ENCODE results near the gene ECT2. TPM values are rescaled to one million over a fixed set of nuclear protein-coding genes. Genes with fewer than 3 reads are reported as not detected.
A peak's percentile ranks its signal among the peaks of the same experiment; 100 is the strongest.
"Not testable (repeated sequence)": the region's sequence is repeated elsewhere in the genome, so short reads cannot be mapped to it uniquely, and the experiment has no call there.

Gene ECT2
- total and polyA plus RNA-seq, 5 donors from 2014 or later, result 1.1 to 2.9 (median 2.6) TPM

GRCh38 chr3:172717493-172718088 is 32.9 kb upstream of the ECT2 start:
- H3K4me3 ChIP-seq (ENCODE audit: low read depth, low read length), result no peak overlapping the region
- H3K27ac Mint-ChIP-seq, result no peak overlapping the region
- DNase-seq (peak in 2 of 3 donors; percentile 23 to 50), ATAC-seq (ENCODE audit: low read depth in 2 of 2) (peak in 1 of 2 donors; percentile 43)
- H3K9me3 Mint-ChIP-seq, result peaks cover 0 to 2% (median 0%) of the 10 kb centered on the region in 7 donors
- H3K36me3 ChIP-seq (ENCODE audit: control insufficient read depth, insufficient read depth, low read length), result no peaks in the 10 kb centered on the region
- H3K4me3 Mint-ChIP-seq, result no peak overlapping the region
- no peak overlapping the region for H3K27ac ChIP-seq (ENCODE audit: insufficient read depth, low read length, poor library complexity, severe bottlenecking)
- peaks cover 7% of the 10 kb centered on the region for H3K27me3 ChIP-seq (ENCODE audit: control insufficient read depth, insufficient read depth, low read length)
- H3K4me1 ChIP-seq (ENCODE audit: control insufficient read depth, insufficient read depth, low read length, poor library complexity, severe bottlenecking), result no peaks in the 10 kb centered on the region
- peaks cover 29% of the 10 kb centered on the region for H3K27me3 Mint-ChIP-seq
- peaks cover 0 to 4% (median 0%) of the 10 kb centered on the region in 4 donors for H3K4me1 Mint-ChIP-seq
- no peaks in the 10 kb centered on the region for H3K36me3 Mint-ChIP-seq
- H3K9me3 ChIP-seq (ENCODE audit: control insufficient read depth in 2 of 2, low read length in 2 of 2), result no peaks in the 10 kb centered on the region

GRCh38 chr3:172722536-172723040 is 27.9 kb upstream of the ECT2 start:
- H3K27me3 Mint-ChIP-seq, result peaks cover 19% of the 10 kb centered on the region
- H3K27me3 ChIP-seq (ENCODE audit: control insufficient read depth, insufficient read depth, low read length); H3K36me3 ChIP-seq (ENCODE audit: control insufficient read depth, insufficient read depth, low read length); DNase-seq; H3K4me1 Mint-ChIP-seq; H3K4me1 ChIP-seq (ENCODE audit: control insufficient read depth, insufficient read depth, low read length, poor library complexity, severe bottlenecking); H3K9me3 ChIP-seq (ENCODE audit: control insufficient read depth in 2 of 2, low read length in 2 of 2); ATAC-seq (ENCODE audit: low read depth in 2 of 2); H3K27ac Mint-ChIP-seq; H3K9me3 Mint-ChIP-seq; H3K36me3 Mint-ChIP-seq; H3K4me3 ChIP-seq (ENCODE audit: low read depth, low read length); H3K4me3 Mint-ChIP-seq; H3K27ac ChIP-seq (ENCODE audit: insufficient read depth, low read length, poor library complexity, severe bottlenecking): not testable (repeated sequence)

GRCh38 chr3:172726380-172726779 is 24.1 kb upstream of the ECT2 start:
- H3K4me3 Mint-ChIP-seq, result no peak overlapping the region
- peaks cover 3% of the 10 kb centered on the region for H3K36me3 Mint-ChIP-seq
- Histone ChIP-seq H3K27me3 (ENCODE audit: control insufficient read depth, insufficient read depth, low read length) (peaks cover 8% of the 10 kb centered on the region), H3K4me1 (ENCODE audit: control insufficient read depth, insufficient read depth, low read length, poor library complexity, severe bottlenecking) (no peaks in the 10 kb centered on the region), H3K9me3 (ENCODE audit: control insufficient read depth in 2 of 2, low read length in 2 of 2) (peaks cover 3 to 4% of the 10 kb centered on the region in 2 experiments), H3K27ac (ENCODE audit: insufficient read depth, low read length, poor library complexity, severe bottlenecking) (no peak overlapping the region), H3K4me3 (ENCODE audit: low read depth, low read length) (no peak overlapping the region), H3K36me3 (ENCODE audit: control insufficient read depth, insufficient read depth, low read length) (no peaks in the 10 kb centered on the region)
- ATAC-seq (ENCODE audit: low read depth in 2 of 2), result no peak
- H3K27ac Mint-ChIP-seq, result no peak overlapping the region
- peaks cover 26% of the 10 kb centered on the region for H3K27me3 Mint-ChIP-seq
- DNase-seq, result no peak
- no peaks in the 10 kb centered on the region for H3K4me1 Mint-ChIP-seq
- peaks cover 0 to 10% (median 1%) of the 10 kb centered on the region in 7 donors for H3K9me3 Mint-ChIP-seq

- Histone ChIP-seq H3K4me1 (ENCODE audit: control insufficient read depth, insufficient read depth, low read length, poor library complexity, severe bottlenecking) (no peaks in the 10 kb centered on the region), H3K27ac (ENCODE audit: insufficient read depth, low read length, poor library complexity, severe bottlenecking) (no peak overlapping the region), H3K9me3 (ENCODE audit: control insufficient read depth in 2 of 2, low read length in 2 of 2) (no peaks in the 10 kb centered on the region), H3K36me3 (ENCODE audit: control insufficient read depth, insufficient read depth, low read length) (no peaks in the 10 kb centered on the region), H3K27me3 (ENCODE audit: control insufficient read depth, insufficient read depth, low read length) (peaks cover 8% of the 10 kb centered on the region), H3K4me3 (ENCODE audit: low read depth, low read length) (no peak overlapping the region)
- DNase-seq (no peak), ATAC-seq (ENCODE audit: low read depth in 2 of 2) (no peak)
- Mint-ChIP-seq H3K36me3 (no peaks in the 10 kb centered on the region), H3K9me3 (peaks cover 0 to 2% (median 0%) of the 10 kb centered on the region in 7 donors), H3K27ac (peak overlapping the region in 1 of 3 donors; percentile 33), H3K4me1 (no peaks in the 10 kb centered on the region), H3K4me3 (no peak overlapping the region), H3K27me3 (peaks cover 50% of the 10 kb centered on the region)
Observed at GRCh38 chr3:172735014-172735413, 15.5 kb upstream of the ECT2 start.

GRCh38 chr3:172739462-172739861 is 11.1 kb upstream of the ECT2 start:
- H3K27ac Mint-ChIP-seq, result no peak overlapping the region
- Histone ChIP-seq H3K27ac (ENCODE audit: insufficient read depth, low read length, poor library complexity, severe bottlenecking) (no peak overlapping the region), H3K4me1 (ENCODE audit: control insufficient read depth, insufficient read depth, low read length, poor library complexity, severe bottlenecking) (no peaks in the 10 kb centered on the region), H3K36me3 (ENCODE audit: control insufficient read depth, insufficient read depth, low read length) (no peaks in the 10 kb centered on the region), H3K9me3 (ENCODE audit: control insufficient read depth in 2 of 2, low read length in 2 of 2) (no peaks in the 10 kb centered on the region), H3K4me3 (ENCODE audit: low read depth, low read length) (no peak overlapping the region), H3K27me3 (ENCODE audit: control insufficient read depth, insufficient read depth, low read length) (peaks cover 6% of the 10 kb centered on the region)
- H3K36me3 Mint-ChIP-seq, result no peaks in the 10 kb centered on the region
- ATAC-seq (ENCODE audit: low read depth in 2 of 2) (no peak), DNase-seq (no peak)
- H3K9me3 Mint-ChIP-seq, result peaks cover 0 to 1% (median 0%) of the 10 kb centered on the region in 7 donors
- H3K4me3 Mint-ChIP-seq, result no peak overlapping the region
- H3K27me3 Mint-ChIP-seq, result peaks cover 42% of the 10 kb centered on the region
- H3K4me1 Mint-ChIP-seq, result no peaks in the 10 kb centered on the region

GRCh38 chr3:172746475-172746874 is 4.1 kb upstream of the ECT2 start:
- Histone ChIP-seq H3K27me3 (ENCODE audit: control insufficient read depth, insufficient read depth, low read length) (peaks cover 6% of the 10 kb centered on the region), H3K9me3 (ENCODE audit: control insufficient read depth in 2 of 2, low read length in 2 of 2) (no peaks in the 10 kb centered on the region), H3K4me3 (ENCODE audit: low read depth, low read length) (no peak overlapping the region), H3K36me3 (ENCODE audit: control insufficient read depth, insufficient read depth, low read length) (no peaks in the 10 kb centered on the region), H3K27ac (ENCODE audit: insufficient read depth, low read length, poor library complexity, severe bottlenecking) (no peak overlapping the region), H3K4me1 (ENCODE audit: control insufficient read depth, insufficient read depth, low read length, poor library complexity, severe bottlenecking) (peaks cover 15% of the 10 kb centered on the region)
- ATAC-seq (ENCODE audit: low read depth in 2 of 2) (no peak), DNase-seq (no peak)
- peaks cover 2 to 12% (median 10%) of the 10 kb centered on the region in 4 donors for H3K4me1 Mint-ChIP-seq
- no peaks in the 10 kb centered on the region for H3K36me3 Mint-ChIP-seq
- peaks cover 29% of the 10 kb centered on the region for H3K27me3 Mint-ChIP-seq
- no peaks in the 10 kb centered on the region for H3K9me3 Mint-ChIP-seq
- no peak overlapping the region for H3K4me3 Mint-ChIP-seq
- peak overlapping the region in 1 of 3 donors; percentile 13 for H3K27ac Mint-ChIP-seq

- Mint-ChIP-seq H3K27ac (peak overlapping the region in 1 of 3 donors; percentile 15), H3K27me3 (peaks cover 13% of the 10 kb centered on the region), H3K4me3 (peak overlapping the region; percentile 6 to 99 (median 74)), H3K36me3 (no peaks in the 10 kb centered on the region), H3K4me1 (peaks cover 12 to 39% (median 24%) of the 10 kb centered on the region in 4 donors), H3K9me3 (no peaks in the 10 kb centered on the region)
- ATAC-seq (ENCODE audit: low read depth in 2 of 2) (no peak), DNase-seq (no peak)
- Histone ChIP-seq H3K9me3 (ENCODE audit: control insufficient read depth in 2 of 2, low read length in 2 of 2) (no peaks in the 10 kb centered on the region), H3K36me3 (ENCODE audit: control insufficient read depth, insufficient read depth, low read length) (no peaks in the 10 kb centered on the region), H3K27ac (ENCODE audit: insufficient read depth, low read length, poor library complexity, severe bottlenecking) (no peak overlapping the region), H3K4me3 (ENCODE audit: low read depth, low read length) (peak overlapping the region; percentile 89), H3K27me3 (ENCODE audit: control insufficient read depth, insufficient read depth, low read length) (peaks cover 6% of the 10 kb centered on the region), H3K4me1 (ENCODE audit: control insufficient read depth, insufficient read depth, low read length, poor library complexity, severe bottlenecking) (peaks cover 28% of the 10 kb centered on the region)
Observed at GRCh38 chr3:172749230-172749965, 1.1 kb upstream of the ECT2 start.
